Gastrocnemius medialis (tissue), 4 donors: ENCODE measurements around the gene PRR22. TPM values are rescaled to one million over a fixed set of nuclear protein-coding genes. Genes with fewer than 3 reads are reported as not detected.

ENCODE experiments used
- ATAC-seq, 2 donors: fragments of 150-250 bp; one replicate each; pipeline ENCODE4 v1.9.1; 2016
- DNase-seq, 2 donors: peaks; one replicate each; pipeline ENCODE4 v3.0.0-alpha.2; 2019
- H3K27ac ChIP-seq, 4 donors: fragments of 200-600 bp; sonication (generic); 1 replicate in 1 of 4; 2 replicates in 3 of 4; pipeline ENCODE4 v1.5.1; 2016 to 2018; ENCODE audit warnings: mild to moderate bottlenecking in 2 of 4, moderate library complexity in 1 of 4
- H3K27me3 ChIP-seq, 3 donors: fragments of 200-600 bp; sonication (generic) in 2 of 3; 1 replicate in 1 of 3; 2 replicates in 2 of 3; pipeline versions ENCODE4 v1.5.1 to v1.6.0; 2016 to 2019; ENCODE audit warnings: mild to moderate bottlenecking in 1 of 3, moderate library complexity in 1 of 3
- H3K36me3 ChIP-seq, 2 donors: fragments of 200-600 bp; sonication (generic) in 1 of 2; one replicate each; pipeline ENCODE4 v1.5.1; 2017 to 2018
- H3K4me1 ChIP-seq, 2 donors: fragments of 200-600 bp; sonication (generic) in 1 of 2; one replicate each; pipeline ENCODE4 v1.5.1; 2016 to 2017; ENCODE audit warnings: mild to moderate bottlenecking in 2 of 2
- H3K4me3 ChIP-seq, 4 donors: fragments of 200-600 bp; sonication (generic) in 3 of 4; 1 replicate in 1 of 4; 2 replicates in 3 of 4; pipeline ENCODE4 v1.5.1; 2016 to 2019; ENCODE audit warnings: mild to moderate bottlenecking in 2 of 4
- H3K9me3 ChIP-seq, 3 donors: fragments of 200-600 bp; sonication (generic) in 2 of 3; 1 replicate in 1 of 3; 2 replicates in 2 of 3; pipeline ENCODE4 v1.5.1; 2016 to 2019
- CTCF ChIP-seq, 5 experiments: fragments of 450-650 bp in 3 of 5; fragments of 200-600 bp in 2 of 5; sonication (generic) in 2 of 5; IDR thresholded peaks in 4 of 5; conservative IDR thresholded peaks in 1 of 5; 1 replicate in 4 of 5; 2 replicates in 1 of 5; pipeline ENCODE4 v1.5.1; 2016 to 2019; ENCODE audit warnings: antibody characterized with exemption in 5 of 5, mild to moderate bottlenecking in 3 of 5, moderate library complexity in 3 of 5
- POLR2A ChIP-seq, 2 donors: fragments of 450-650 bp; IDR thresholded peaks; one replicate each; pipeline ENCODE4 v1.6.1; 2017; ENCODE audit warnings: antibody characterized with exemption in 2 of 2, mild to moderate bottlenecking in 2 of 2, moderate library complexity in 2 of 2
- in situ Hi-C, 4 donors: fragments of 200-750 bp; cut with MboI; loops; one replicate each; pipeline versions ENCODE4 v1.15.0 to v1.8.0; 2017; ENCODE audit warnings: low sequenced_read_pairs in 4 of 4
- intact Hi-C: fragments of 100-400 bp; cut with DNase I; formaldehyde crosslinking; loops from one replicate; pipeline ENCODE4 v1.15.1; 2023; ENCODE audit warnings: low total_unique reads
- total RNA-seq, 4 donors: library from RNA; depleted of rRNA; stranded (reverse); fragments of >200 nt; gene quantifications; one replicate each; pipeline versions ENCODE4 v1.1.0 to v1.2.3, GENCODE V29; 2016

Gene PRR22
- total RNA-seq, 4 donors from 2014 or later = 0.24 to 1.0 TPM; not detected in 2

GRCh38 chr19:5806133-5806489, 21.6 kb upstream of the PRR22 start:
- H3K4me3 ChIP-seq = no peak overlapping the region
- TF ChIP-seq POLR2A (IDR thresholded peaks at IDR 0.05) (no peak), CTCF (IDR thresholded peaks at IDR 0.05 in 4 of 5, conservative IDR thresholded peaks at IDR 0.05 in 1 of 5) (no peak)
- H3K27ac ChIP-seq = no peak overlapping the region
- peaks cover 0 to 4% of the 10 kb centered on the region in 2 donors for H3K4me1 ChIP-seq
- intact Hi-C loops (no loop called here), in situ Hi-C loops (no loop called here)
- no peak for DNase-seq
- H3K36me3 ChIP-seq = no peaks in the 10 kb centered on the region
- H3K9me3 ChIP-seq = no peaks in the 10 kb centered on the region
- ATAC-seq = no peak
- peaks cover 42 to 53% (median 46%) of the 10 kb centered on the region in 3 donors for H3K27me3 ChIP-seq

- ATAC-seq (no peak), DNase-seq (no peak)
- Histone ChIP-seq H3K27me3 (peaks cover 47 to 58% (median 52%) of the 10 kb centered on the region in 3 donors), H3K36me3 (no peaks in the 10 kb centered on the region), H3K4me1 (peaks cover 0 to 4% of the 10 kb centered on the region in 2 donors), H3K4me3 (no peak overlapping the region), H3K9me3 (no peaks in the 10 kb centered on the region), H3K27ac (no peak overlapping the region)
- intact Hi-C loops = loop anchor here (2.0 kb wide), 1 partner anchor 87 kb away; no protein-coding TSS in a partner anchor
- in situ Hi-C loops = no loop called here
- TF ChIP-seq POLR2A (IDR thresholded peaks at IDR 0.05) (no peak), CTCF (IDR thresholded peaks at IDR 0.05 in 4 of 5, conservative IDR thresholded peaks at IDR 0.05 in 1 of 5) (peak in 3 of 5 experiments; percentile 4 to 49 (median 32))
These were observed 21.1 kb upstream of the PRR22 start for GRCh38 chr19:5805462-5806132.

GRCh38 chr19:5804516-5805461, 20.2 kb upstream of the PRR22 start, which contains the start of gene NRTN:
Gene NRTN (plus strand): TSS chr19:5805067. CDS start chr19:5824166, 19,099 bp downstream.
- DNase-seq (no peak), ATAC-seq (no peak)
- intact Hi-C loops (loop anchor here (2.0 kb wide), 1 partner anchor 88 kb away; no protein-coding TSS in a partner anchor), in situ Hi-C loops (no loop called here)
- Histone ChIP-seq H3K27me3 (peaks cover 55 to 66% (median 60%) of the 10 kb centered on the region in 3 donors), H3K36me3 (no peaks in the 10 kb centered on the region), H3K4me1 (peaks cover 0 to 4% of the 10 kb centered on the region in 2 donors), H3K9me3 (no peaks in the 10 kb centered on the region), H3K27ac (no peak within 1 kb of the TSS), H3K4me3 (peak within 1 kb of the TSS in 2 of 4 donors; percentile 18 to 22)
- TF ChIP-seq POLR2A (IDR thresholded peaks at IDR 0.05) (no peak), CTCF (IDR thresholded peaks at IDR 0.05 in 4 of 5, conservative IDR thresholded peaks at IDR 0.05 in 1 of 5) (no peak)

- Histone ChIP-seq H3K36me3 (no peaks in the 10 kb centered on the region), H3K27me3 (peaks cover 61 to 75% (median 67%) of the 10 kb centered on the region in 3 donors), H3K9me3 (no peaks in the 10 kb centered on the region), H3K27ac (no peak overlapping the region), H3K4me3 (peak overlapping the region in 2 of 4 donors; percentile 18 to 22), H3K4me1 (peaks cover 0 to 4% of the 10 kb centered on the region in 2 donors)
- in situ Hi-C loops = no loop called here
- ATAC-seq (peak in 1 of 2 donors; percentile 39), DNase-seq (peak in 1 of 2 donors; percentile 16)
- intact Hi-C loops = loop anchor here (2.0 kb wide), 1 partner anchor 89 kb away; no protein-coding TSS in a partner anchor
- peak in 4 of 5 experiments; percentile 28 to 65 (median 56) for TF ChIP-seq CTCF (IDR thresholded peaks at IDR 0.05 in 4 of 5, conservative IDR thresholded peaks at IDR 0.05 in 1 of 5)
- TF ChIP-seq POLR2A (IDR thresholded peaks at IDR 0.05) = no peak
These were observed 19.4 kb upstream of the PRR22 start for GRCh38 chr19:5803752-5804515.
